ENCODE results near the gene ANGEL1.

The ANGEL1 gene

GRCh38 chr14:76768671-76769500, 43.8 kb downstream of the ANGEL1 start:
- Histone ChIP-seq H3K9me3 (ENCODE audit: insufficient read depth, low read length) (no peaks in the 10 kb centered on the region), H4K20me1 (ENCODE audit: low read depth, low read length) (no peaks in the 10 kb centered on the region), H3K27ac (ENCODE audit: low read depth, low read length) (no peak overlapping the region), H3K9me2 (replicated peaks; ENCODE audit: insufficient read depth, low read length) (no peaks in the 10 kb centered on the region), H3K79me2 (ENCODE audit: insufficient read depth, low read length) (no peaks in the 10 kb centered on the region), H3K9ac (ENCODE audit: low read length) (no peak overlapping the region), H3F3A (ENCODE audit: insufficient read depth) (no peaks in the 10 kb centered on the region), H3K27me3 (ENCODE audit: low read length) (no peaks in the 10 kb centered on the region), H3K4me2 (ENCODE audit: low read depth, low read length, poor library complexity, severe bottlenecking) (no peak overlapping the region), H3K4me3 (ENCODE audit: insufficient read depth, low read length, poor library complexity, severe bottlenecking) (no peak overlapping the region), H2AFZ (ENCODE audit: low read depth, low read length, severe bottlenecking) (no peak overlapping the region), H3K36me3 (ENCODE audit: low read length) (no peaks in the 10 kb centered on the region)
- TF ChIP-seq EZH2phosphoT487 (conservative IDR thresholded peaks at IDR 0.05; ENCODE audit: low read length) (no peak), CTCF (IDR thresholded peaks at IDR 0.05; ENCODE audit: insufficient read depth, low read length, poor library complexity, severe bottlenecking) (no peak)

- no peak overlapping the region for H3K27ac ChIP-seq (ENCODE audit: low read depth, low read length)
- H3K9me2 ChIP-seq (replicated peaks; ENCODE audit: insufficient read depth, low read length), result no peaks in the 10 kb centered on the region
- H3K79me2 ChIP-seq (ENCODE audit: insufficient read depth, low read length), result no peaks in the 10 kb centered on the region
- no peak overlapping the region for H2AFZ ChIP-seq (ENCODE audit: low read depth, low read length, severe bottlenecking)
- no peak overlapping the region for H3K9ac ChIP-seq (ENCODE audit: low read length)
- no peaks in the 10 kb centered on the region for H4K20me1 ChIP-seq (ENCODE audit: low read depth, low read length)
- no peaks in the 10 kb centered on the region for H3K9me3 ChIP-seq (ENCODE audit: insufficient read depth, low read length)
- H3F3A ChIP-seq (ENCODE audit: insufficient read depth), result no peaks in the 10 kb centered on the region
- no peaks in the 10 kb centered on the region for H3K27me3 ChIP-seq (ENCODE audit: low read length)
- H3K4me3 ChIP-seq (ENCODE audit: insufficient read depth, low read length, poor library complexity, severe bottlenecking), result no peak overlapping the region
- no peaks in the 10 kb centered on the region for H3K36me3 ChIP-seq (ENCODE audit: low read length)
- no peak overlapping the region for H3K4me2 ChIP-seq (ENCODE audit: low read depth, low read length, poor library complexity, severe bottlenecking)
- no peak for TF ChIP-seq CTCF (IDR thresholded peaks at IDR 0.05; ENCODE audit: insufficient read depth, low read length, poor library complexity, severe bottlenecking)
- no peak for TF ChIP-seq EZH2phosphoT487 (conservative IDR thresholded peaks at IDR 0.05; ENCODE audit: low read length)
Observed at GRCh38 chr14:76767681-76768656, 44.7 kb downstream of the ANGEL1 start.

GRCh38 chr14:76765461-76765931, 47.2 kb downstream of the ANGEL1 start:
- TF ChIP-seq CTCF (IDR thresholded peaks at IDR 0.05; ENCODE audit: insufficient read depth, low read length, poor library complexity, severe bottlenecking), result no peak
- no peak for TF ChIP-seq EZH2phosphoT487 (conservative IDR thresholded peaks at IDR 0.05; ENCODE audit: low read length)

More at GRCh38 chr14:76765461-76765931, 47.2 kb downstream of the ANGEL1 start:
- Histone ChIP-seq H3K4me2 (ENCODE audit: low read depth, low read length, poor library complexity, severe bottlenecking) (no peak overlapping the region), H3K27me3 (ENCODE audit: low read length) (no peaks in the 10 kb centered on the region), H3F3A (ENCODE audit: insufficient read depth) (no peaks in the 10 kb centered on the region), H3K27ac (ENCODE audit: low read depth, low read length) (no peak overlapping the region), H3K9me3 (ENCODE audit: insufficient read depth, low read length) (no peaks in the 10 kb centered on the region), H3K4me3 (ENCODE audit: insufficient read depth, low read length, poor library complexity, severe bottlenecking) (no peak overlapping the region), H3K9ac (ENCODE audit: low read length) (no peak overlapping the region), H2AFZ (ENCODE audit: low read depth, low read length, severe bottlenecking) (no peak overlapping the region), H3K9me2 (replicated peaks; ENCODE audit: insufficient read depth, low read length) (no peaks in the 10 kb centered on the region), H3K79me2 (ENCODE audit: insufficient read depth, low read length) (no peaks in the 10 kb centered on the region), H3K36me3 (ENCODE audit: low read length) (no peaks in the 10 kb centered on the region), H4K20me1 (ENCODE audit: low read depth, low read length) (no peaks in the 10 kb centered on the region)
